Measurements from ENCODE around the gene GPBP1. TPM values are rescaled to one million over a fixed set of nuclear protein-coding genes. Genes with fewer than 3 reads are reported as not detected.
"Not testable (repeated sequence)": the region's sequence is repeated elsewhere in the genome, so short reads cannot be mapped to it uniquely, and the experiment has no call there.

The GPBP1 gene
- total and polyA plus RNA-seq, 2 of the 4 experiments (the other 2 are of a cell fraction): 24.3 to 29.2 TPM

DNA sequence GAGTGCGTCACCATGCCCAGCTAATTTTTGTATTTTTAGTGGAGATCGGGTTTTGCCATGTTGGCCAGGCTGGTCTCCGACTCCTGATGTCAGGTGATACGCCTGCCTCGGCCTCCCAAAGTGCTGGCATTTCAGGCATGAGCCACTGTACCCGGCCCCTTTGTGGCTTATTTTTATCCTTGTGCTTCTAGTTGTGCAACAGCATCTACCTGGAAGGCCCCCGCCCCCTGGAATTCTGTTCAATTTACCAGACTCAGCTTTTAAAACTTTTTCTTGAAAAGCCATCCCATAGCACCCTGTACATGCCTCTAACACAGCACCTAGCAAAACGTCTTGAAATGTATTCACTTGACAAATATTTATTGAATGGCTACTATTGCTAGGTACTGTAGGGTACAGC lies 9.7 kb upstream of the GPBP1 start:
- POLR2A ChIA-PET (ENCODE audit: unreplicated experiment): no interaction called here
- Histone ChIP-seq H2BK20ac (ENCODE audit: low read depth, low read length) (no peak overlapping the region), H3K36me3 (ENCODE audit: control insufficient read depth, insufficient read depth, low read length) (no peaks in the 10 kb centered on the region), H2AK5ac (ENCODE audit: low read depth, low read length) (no peak overlapping the region), H3K14ac (replicated peaks; ENCODE audit: low read depth, low read length) (no peak overlapping the region), H2BK5ac (ENCODE audit: low read depth, low read length, poor library complexity, severe bottlenecking) (no peak overlapping the region), H3K4me1 (ENCODE audit: control insufficient read depth, insufficient read depth, low read length) (no peaks in the 10 kb centered on the region), H3K23ac (ENCODE audit: low read depth, low read length) (no peak overlapping the region), H4K5ac (ENCODE audit: low read depth, low read length) (no peak overlapping the region), H3K9me3 (ENCODE audit: control insufficient read depth, insufficient read depth, low read length) (no peaks in the 10 kb centered on the region), H4K91ac (ENCODE audit: insufficient read depth, low read depth, low read length) (no peak overlapping the region), H2BK120ac (ENCODE audit: low read depth, low read length) (no peak overlapping the region), H4K8ac (ENCODE audit: low read depth in 2 of 2, low read length in 2 of 2) (no peak overlapping the region), H3K18ac (ENCODE audit: low read depth, low read length) (no peak overlapping the region), H3K9ac (ENCODE audit: low read depth, low read length) (no peak overlapping the region), H3K4me2 (ENCODE audit: low read depth, low read length) (no peak overlapping the region), H2AFZ (replicated peaks; ENCODE audit: low read length, poor library complexity) (no peak overlapping the region), H4K20me1 (ENCODE audit: insufficient read depth, low read length) (no peaks in the 10 kb centered on the region), H2AK9ac (replicated peaks; ENCODE audit: low read depth, low read length, poor library complexity) (no peak overlapping the region), H3K79me1 (ENCODE audit: low read depth in 1 of 2, low read length in 2 of 2) (no peaks in the 10 kb centered on the region), H3K56ac (ENCODE audit: extremely low read depth, insufficient read depth, low read length) (no peak overlapping the region), H3K9me1 (ENCODE audit: insufficient read depth, low read length) (no peaks in the 10 kb centered on the region), H3K27ac (ENCODE audit: insufficient read depth, low read length) (no peak overlapping the region), H3K4me3 (ENCODE audit: insufficient read depth, low read depth, low read length) (no peak overlapping the region), H2BK15ac (ENCODE audit: low read depth, low read length) (no peak overlapping the region), H3K27me3 (ENCODE audit: control insufficient read depth, insufficient read depth, low read length) (no peaks in the 10 kb centered on the region), H3K4ac (ENCODE audit: low read depth, low read length) (no peak overlapping the region)
- no TSS peak for BruUV-seq (replicated peaks)
- DNase-seq (no peak), ATAC-seq (ENCODE audit: low read depth) (no peak)
- dilution Hi-C loops (cut with HindIII; ENCODE audit: low sequenced_read_pairs, unreplicated experiment): no loop called here
- intact Hi-C loops (cut with micrococcal nuclease): no loop called here
- in situ Hi-C loops (cut with MboI; ENCODE audit: low sequenced_read_pairs): no loop called here
- WGBS, 2 experiments (ENCODE audit: extremely low coverage in 2 of 2, insufficient read length in 1 of 2): 92% methylated on average over 4 of the region's 8 CpGs; no CpG with 5 or more reads in 1 of the 2 experiments
- TF ChIP-seq CHD1 (IDR thresholded peaks at IDR 0.05; ENCODE audit: low read depth, low read length): no peak
- TF ChIP-seq MXI1 (IDR thresholded peaks at IDR 0.05; ENCODE audit: borderline replicate concordance, low read depth, low read length): no peak
- TF ChIP-seq CEBPB (IDR thresholded peaks at IDR 0.05; ENCODE audit: low read depth, low read length): no peak
- CTCF ChIA-PET: no interaction called here

GRCh38 chr5:57165171-57165570 lies 8.7 kb upstream of the GPBP1 start:
- in situ Hi-C loops (cut with MboI; ENCODE audit: low sequenced_read_pairs): not testable (repeated sequence)

More at GRCh38 chr5:57165171-57165570, 8.7 kb upstream of the GPBP1 start:
- H3K4me2 ChIP-seq (ENCODE audit: low read depth, low read length); intact Hi-C loops (cut with micrococcal nuclease); H2AFZ ChIP-seq (replicated peaks; ENCODE audit: low read length, poor library complexity); H2BK20ac ChIP-seq (ENCODE audit: low read depth, low read length); H3K9ac ChIP-seq (ENCODE audit: low read depth, low read length); H3K4me3 ChIP-seq (ENCODE audit: insufficient read depth, low read depth, low read length); H2BK5ac ChIP-seq (ENCODE audit: low read depth, low read length, poor library complexity, severe bottlenecking); H3K4ac ChIP-seq (ENCODE audit: low read depth, low read length); dilution Hi-C loops (cut with HindIII; ENCODE audit: low sequenced_read_pairs, unreplicated experiment); H3K9me1 ChIP-seq (ENCODE audit: insufficient read depth, low read length); H4K5ac ChIP-seq (ENCODE audit: low read depth, low read length); H3K4me1 ChIP-seq (ENCODE audit: control insufficient read depth, insufficient read depth, low read length); H3K18ac ChIP-seq (ENCODE audit: low read depth, low read length); H4K20me1 ChIP-seq (ENCODE audit: insufficient read depth, low read length); H3K36me3 ChIP-seq (ENCODE audit: control insufficient read depth, insufficient read depth, low read length); H4K91ac ChIP-seq (ENCODE audit: insufficient read depth, low read depth, low read length); H2BK15ac ChIP-seq (ENCODE audit: low read depth, low read length); H3K27ac ChIP-seq (ENCODE audit: insufficient read depth, low read length); H3K23ac ChIP-seq (ENCODE audit: low read depth, low read length); BruUV-seq (replicated peaks); H3K9me3 ChIP-seq (ENCODE audit: control insufficient read depth, insufficient read depth, low read length); H2BK120ac ChIP-seq (ENCODE audit: low read depth, low read length); H2AK5ac ChIP-seq (ENCODE audit: low read depth, low read length); CTCF ChIA-PET; H3K79me1 ChIP-seq (ENCODE audit: low read depth in 1 of 2, low read length in 2 of 2); ATAC-seq (ENCODE audit: low read depth); DNase-seq; POLR2A ChIA-PET (ENCODE audit: unreplicated experiment); H2AK9ac ChIP-seq (replicated peaks; ENCODE audit: low read depth, low read length, poor library complexity); H3K14ac ChIP-seq (replicated peaks; ENCODE audit: low read depth, low read length); H3K27me3 ChIP-seq (ENCODE audit: control insufficient read depth, insufficient read depth, low read length); H3K56ac ChIP-seq (ENCODE audit: extremely low read depth, insufficient read depth, low read length); H4K8ac ChIP-seq (ENCODE audit: low read depth in 2 of 2, low read length in 2 of 2): not testable (repeated sequence)
- no CpG with 5 or more reads among the region's 3 CpGs for WGBS, 2 experiments (ENCODE audit: extremely low coverage in 2 of 2, insufficient read length in 1 of 2)
